NCI-H510A (cell line): Measurements from ENCODE around the gene MUC4.

Source experiments
- DNase-seq: peaks from one replicate; lab custom pipeline; 2025; lab: John Stamatoyannopoulos, UW

MUC4 gene

GRCh38 chr3:195698647-195699387 lies 112.9 kb downstream of the MUC4 start:
- DNase-seq, result no peak

- DNase-seq, result no peak
Measured at GRCh38 chr3:195698325-195698646, 113.4 kb downstream of the MUC4 start.

- no peak for DNase-seq
Measured at GRCh38 chr3:195697582-195698324, 114.0 kb downstream of the MUC4 start.
